LHCN-M2 (cell line): ENCODE measurements around the gene LCN2. TPM values are rescaled to one million over a fixed set of nuclear protein-coding genes. Genes with fewer than 3 reads are reported as not detected.
"Not testable (repeated sequence)": the region's sequence is repeated elsewhere in the genome, so short reads cannot be mapped to it uniquely, and the experiment has no call there.

Experiments used
- DNase-seq: peaks from one replicate; pipeline ENCODE4 v3.0.0-alpha.2; 2012; ENCODE audit warnings: low read depth
- total RNA-seq: library from RNA; depleted of rRNA; stranded (reverse); fragments of >200 nt; gene quantifications from 2 replicates; pipeline ENCODE4 v1.2.3, GENCODE V29; 2014

LCN2 gene
- total RNA-seq, 1 experiment from 2014 or later = not detected

DNA sequence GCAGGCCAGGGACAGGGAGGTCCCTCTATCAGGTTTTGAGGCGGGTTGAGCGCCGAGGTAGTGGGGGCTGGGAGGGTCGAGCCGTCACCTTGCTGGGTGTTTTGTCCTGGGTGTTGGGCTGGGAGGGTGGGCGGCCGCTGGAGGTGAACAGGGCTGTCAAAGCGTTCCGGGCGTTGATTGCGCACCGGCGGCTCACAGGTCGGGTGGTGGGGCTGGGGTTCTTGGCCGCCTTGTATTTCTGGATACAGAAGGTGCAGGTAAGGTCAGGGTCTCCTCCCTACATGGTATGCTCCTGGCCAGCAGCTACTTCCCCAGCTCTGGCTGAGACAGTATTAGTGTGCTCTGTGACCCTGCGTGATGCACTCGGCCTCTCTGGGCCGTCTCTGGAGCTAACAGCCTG, 16.9 kb downstream of the LCN2 start:
- DNase-seq = no peak

- no peak for DNase-seq
These were observed 18.0 kb downstream of the LCN2 start for GRCh38 chr9:128167209-128167608.

DNA sequence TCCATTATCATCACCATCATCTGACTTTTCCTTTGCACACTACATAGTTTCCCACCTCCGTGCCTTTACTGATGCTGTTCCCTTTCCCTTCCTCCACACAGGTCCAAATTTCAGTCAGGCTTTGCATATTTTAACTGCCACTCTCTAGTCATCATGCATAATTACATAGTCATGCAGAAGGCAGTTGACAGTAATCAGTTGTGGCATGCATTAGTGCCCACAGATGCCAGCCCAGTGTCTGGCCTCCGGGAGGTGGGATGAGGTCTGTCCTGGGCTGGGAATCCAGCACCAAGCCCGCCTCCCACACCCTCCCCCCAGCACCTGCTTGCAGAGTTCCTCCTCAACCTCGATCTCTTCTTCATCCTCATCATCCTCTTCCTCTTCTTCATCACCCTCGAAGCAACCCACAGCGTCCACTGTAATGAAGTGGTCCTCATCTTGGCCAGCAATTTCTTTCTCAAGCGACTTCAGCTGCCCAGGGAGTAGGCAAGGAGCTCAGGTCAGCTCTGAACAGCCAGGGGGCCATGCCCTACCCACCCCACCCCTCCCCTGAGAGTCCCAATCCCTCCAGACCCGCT, 19.6 kb downstream of the LCN2 start:
- DNase-seq = no peak

DNA sequence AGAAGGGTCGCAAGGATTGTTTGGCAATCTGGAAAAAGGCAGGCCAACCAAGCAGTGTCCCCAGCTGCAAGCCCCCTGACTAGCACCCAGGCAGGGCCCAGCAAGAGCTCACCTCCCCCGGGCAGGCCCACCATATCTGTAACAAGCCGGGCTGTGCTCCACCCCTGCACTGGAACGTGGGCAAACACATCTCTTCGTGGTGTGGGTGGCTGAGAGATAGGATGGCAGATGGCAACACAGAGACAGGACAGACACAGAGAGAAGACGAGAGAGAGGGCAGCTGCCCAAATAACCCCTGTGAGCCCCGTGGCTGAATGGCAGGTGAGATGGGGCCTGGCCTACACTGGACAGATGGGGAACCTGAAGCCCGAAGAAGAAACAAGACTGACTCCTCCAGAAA, 20.2 kb downstream of the LCN2 start:
- no peak for DNase-seq

DNA sequence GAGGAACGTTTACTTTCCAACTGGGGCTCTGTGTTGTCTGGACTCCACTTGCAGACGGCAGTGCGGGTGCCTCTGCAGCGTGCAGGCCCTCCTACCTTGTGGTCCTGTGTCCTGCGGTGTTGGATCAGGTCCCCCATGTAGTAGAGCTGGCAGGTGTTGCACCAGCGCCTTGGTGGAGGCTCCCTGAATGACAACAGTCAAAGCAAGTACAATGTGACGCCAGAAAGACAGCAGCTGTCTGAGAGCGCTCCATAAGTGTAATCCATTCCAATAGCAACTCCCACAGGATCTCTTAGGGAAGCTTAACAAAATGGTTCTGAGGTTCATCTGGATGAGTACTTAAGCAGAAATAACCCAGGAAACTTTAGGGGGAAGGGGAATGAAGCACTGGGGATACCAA, 20.7 kb downstream of the LCN2 start:
- DNase-seq = no peak

GRCh38 chr9:128174062-128174461, 24.8 kb downstream of the LCN2 start:
- DNase-seq = no peak

GRCh38 chr9:128175102-128175563, 25.9 kb downstream of the LCN2 start:
- no peak for DNase-seq

- DNase-seq = no peak
These were observed 26.5 kb downstream of the LCN2 start for GRCh38 chr9:128175726-128176125.

- no peak for DNase-seq
These were observed 29.7 kb downstream of the LCN2 start for GRCh38 chr9:128178806-128179431.

GRCh38 chr9:128180001-128180400, 30.7 kb downstream of the LCN2 start:
- DNase-seq = no peak

DNA sequence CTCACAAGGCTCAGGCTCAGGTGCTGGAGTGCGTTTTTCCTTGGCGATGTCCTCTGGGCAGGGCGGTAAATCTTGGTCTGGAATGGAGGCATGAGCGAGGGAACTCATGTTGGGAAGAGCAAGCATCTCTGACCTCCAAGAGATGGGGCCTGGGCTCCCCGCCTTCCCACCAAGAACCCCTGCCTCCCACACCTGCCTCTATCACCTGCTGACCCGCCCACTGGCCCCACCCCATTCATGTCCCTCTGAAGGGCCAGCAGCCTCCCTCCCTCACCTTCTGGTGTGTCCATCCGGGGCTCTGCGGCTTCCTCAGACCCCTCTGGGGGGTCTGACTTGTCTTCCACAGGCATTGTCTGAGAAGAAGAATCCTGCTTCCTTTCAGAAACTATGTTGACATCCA, 31.2 kb downstream of the LCN2 start:
- DNase-seq = no peak

- DNase-seq = not testable (repeated sequence)
These were observed 32.2 kb downstream of the LCN2 start for GRCh38 chr9:128181480-128181879.

DNA sequence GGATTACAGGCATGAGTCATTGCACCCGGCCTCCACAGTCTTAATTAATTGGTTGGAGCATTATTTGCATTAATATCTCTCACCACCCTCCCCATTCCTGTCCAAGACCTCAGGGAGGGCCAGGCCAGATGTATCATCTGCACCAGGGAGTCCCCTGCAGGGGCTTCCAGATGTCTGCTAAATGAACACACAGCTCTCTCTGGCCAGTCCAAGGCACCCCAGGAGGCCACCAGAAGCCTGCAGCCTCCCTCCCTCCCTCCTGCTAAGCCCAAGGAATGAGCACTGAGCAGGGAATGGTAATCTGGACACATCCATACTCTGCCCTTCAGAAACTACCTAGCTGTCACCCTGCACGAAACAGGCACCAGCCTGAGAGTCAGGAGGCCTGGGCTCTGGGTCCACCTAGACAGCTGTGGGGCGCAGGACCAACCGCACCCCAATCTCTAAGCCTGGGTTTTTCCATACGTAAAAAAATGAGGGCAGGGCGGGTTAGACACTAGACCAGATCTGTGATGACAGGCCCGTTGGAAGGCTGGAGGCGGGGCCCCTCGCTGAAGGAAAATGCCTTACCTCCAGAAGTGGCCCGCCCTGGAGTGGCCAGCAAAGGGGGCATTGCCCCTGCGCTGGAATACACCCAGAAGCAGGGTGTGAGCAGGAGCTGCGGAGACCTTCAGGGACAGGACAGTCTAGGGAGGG, 33.8 kb downstream of the LCN2 start:
- DNase-seq = no peak

- DNase-seq = no peak
These were observed 37.0 kb downstream of the LCN2 start for GRCh38 chr9:128185979-128186965.

- no peak for DNase-seq
These were observed 38.1 kb downstream of the LCN2 start for GRCh38 chr9:128187361-128187760.

- no peak for DNase-seq
These were observed 39.0 kb downstream of the LCN2 start for GRCh38 chr9:128188209-128188608.

- DNase-seq = no peak
These were observed 40.8 kb downstream of the LCN2 start for GRCh38 chr9:128190013-128190412.

DNA sequence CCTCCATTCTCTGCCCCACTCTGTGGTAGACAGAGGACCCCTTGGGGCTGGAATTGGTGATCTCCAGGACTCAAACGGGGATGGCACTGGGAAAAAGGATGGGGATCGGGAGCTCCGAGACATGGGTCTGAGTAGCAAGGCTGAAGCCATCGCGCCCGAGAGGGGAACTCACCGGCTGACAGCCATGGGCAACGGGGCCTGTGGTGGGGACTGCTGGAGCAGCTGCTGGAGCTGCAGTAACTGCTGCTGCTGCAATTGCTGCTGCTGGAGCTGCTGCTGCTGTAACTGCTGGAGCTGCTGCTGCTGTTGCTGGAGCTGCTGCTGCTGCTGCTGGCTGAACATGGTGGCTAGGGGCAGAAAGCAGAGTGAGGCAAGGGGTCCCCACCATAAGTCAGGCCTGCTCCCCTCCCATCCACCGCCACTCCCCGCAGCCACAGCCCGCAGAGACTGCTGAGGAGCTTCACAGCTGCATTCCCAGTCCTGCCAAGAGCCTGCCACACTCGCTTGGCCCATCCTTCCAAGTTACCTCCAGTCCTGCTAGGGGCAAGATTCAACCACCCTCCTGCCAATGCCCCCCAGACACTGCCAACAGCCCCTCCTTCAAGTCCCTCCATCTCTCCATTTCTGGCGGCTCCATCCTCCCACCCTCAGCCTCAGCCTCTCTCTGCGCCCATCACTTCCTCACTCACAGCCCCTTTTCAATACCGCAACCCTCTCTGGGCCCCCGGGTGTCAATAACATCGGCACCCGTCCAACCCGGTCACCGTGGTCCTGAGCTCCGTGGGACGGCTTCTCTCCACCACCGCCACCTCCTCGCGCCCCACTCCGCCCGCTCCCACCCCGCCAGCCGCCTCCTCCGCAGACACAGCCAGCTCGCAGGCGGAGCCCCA, 41.5 kb downstream of the LCN2 start:
- no peak for DNase-seq

DNA sequence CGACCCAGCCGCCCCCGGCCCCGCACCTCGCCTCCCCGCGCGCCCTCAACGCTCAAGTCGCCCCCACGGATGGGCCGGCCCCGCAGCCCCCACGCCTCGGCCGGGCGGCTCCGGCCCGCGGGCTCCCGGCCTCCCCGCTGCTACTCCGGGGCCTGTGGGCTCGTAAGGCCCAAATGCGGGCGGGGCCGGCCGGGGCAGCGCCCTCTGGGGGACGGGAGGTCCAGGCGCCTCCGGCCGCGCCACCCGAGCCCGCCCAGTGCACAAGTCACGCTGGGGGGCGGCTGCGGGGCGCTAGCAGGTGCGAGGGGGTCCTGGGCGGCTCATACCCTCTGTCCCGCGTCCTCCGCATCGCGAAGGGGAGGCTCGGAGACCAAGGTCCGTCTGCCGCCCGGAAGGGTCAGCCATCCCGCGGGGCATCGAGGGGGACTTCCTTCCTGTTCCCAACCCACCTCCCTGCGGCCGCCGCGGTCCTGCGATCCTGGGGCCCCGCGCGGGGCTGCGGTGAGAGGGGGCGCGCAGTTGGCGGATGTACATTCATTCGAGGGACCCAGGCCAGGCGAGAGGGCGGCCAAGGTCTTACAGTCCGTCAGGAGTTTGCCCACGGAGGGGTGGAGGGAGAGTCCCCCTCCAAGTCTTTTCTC, 42.3 kb downstream of the LCN2 start, which contains the start of gene CIZ1:
Gene CIZ1 (minus strand): TSS at position 167 of the 641 bp plus-strand sequence. CDS start 715 bp downstream, outside the sequence.
- peak; percentile 68 for DNase-seq
